DMS153 treated with DMSO at 0.1 percent for 48 hours (cell line): ENCODE results near the gene PCED1B.
"Not testable (repeated sequence)": the region's sequence is repeated elsewhere in the genome, so short reads cannot be mapped to it uniquely, and the experiment has no call there.

Experiments
- DNase-seq: peaks from one replicate; lab custom pipeline; 2025; ENCODE audit not compliant: unreplicated experiment; lab: John Stamatoyannopoulos, UW

PCED1B gene

GRCh38 chr12:47206450-47207339, 127.3 kb downstream of the PCED1B start:
- DNase-seq = no peak

- DNase-seq = no peak
Measured at GRCh38 chr12:47207340-47207717, 127.9 kb downstream of the PCED1B start.

GRCh38 chr12:47207829-47208248, 128.4 kb downstream of the PCED1B start:
- no peak for DNase-seq

GRCh38 chr12:47209014-47209413, 129.6 kb downstream of the PCED1B start:
- no peak for DNase-seq

- DNase-seq = no peak
Measured at GRCh38 chr12:47210776-47211175, 131.4 kb downstream of the PCED1B start.

- no peak for DNase-seq
Measured at GRCh38 chr12:47212701-47213039, 133.2 kb downstream of the PCED1B start.

- no peak for DNase-seq
Measured at GRCh38 chr12:47213396-47213795, 134.0 kb downstream of the PCED1B start.

- DNase-seq = no peak
Measured at GRCh38 chr12:47214001-47214619, 134.7 kb downstream of the PCED1B start.

GRCh38 chr12:47214771-47215170, 135.3 kb downstream of the PCED1B start:
- no peak for DNase-seq

GRCh38 chr12:47216150-47216677, 136.8 kb downstream of the PCED1B start:
- DNase-seq = no peak

GRCh38 chr12:47217595-47217869, 138.1 kb downstream of the PCED1B start:
- DNase-seq = not testable (repeated sequence)

- DNase-seq = no peak
Measured at GRCh38 chr12:47218191-47218654, 138.8 kb downstream of the PCED1B start.

GRCh38 chr12:47219243-47219642, 139.8 kb downstream of the PCED1B start:
- no peak for DNase-seq

GRCh38 chr12:47221256-47222023, 142.0 kb downstream of the PCED1B start:
- DNase-seq = no peak

GRCh38 chr12:47222520-47223030, 143.2 kb downstream of the PCED1B start:
- no peak for DNase-seq

- DNase-seq = no peak
Measured at GRCh38 chr12:47223031-47223847, 143.8 kb downstream of the PCED1B start.

- peak; percentile 25 for DNase-seq
Measured at GRCh38 chr12:47223848-47224213, 144.4 kb downstream of the PCED1B start.

- no peak for DNase-seq
Measured at GRCh38 chr12:47224563-47225133, 145.2 kb downstream of the PCED1B start.

- no peak for DNase-seq
Measured at GRCh38 chr12:47225356-47225755, 145.9 kb downstream of the PCED1B start.

- DNase-seq = no peak
Measured at GRCh38 chr12:47226199-47226598, 146.8 kb downstream of the PCED1B start.
